HL-60 (cell line): ENCODE results near the gene DBNDD2.

Experiments
- DNase-seq, 2 experiments: peaks; one replicate each; pipeline ENCODE4 v3.0.0-alpha.2; 2010 to 2020; ENCODE audit warnings: low read depth in 1 of 2, low spot score in 1 of 2
- H3K27ac ChIP-seq: fragments of 250-450 bp; sonication (Bioruptor Pico); replicated peaks from 2 replicates; pipeline ENCODE4 v1.5.1; 2020; ENCODE audit warnings: mild to moderate bottlenecking, moderate library complexity
- H3K27me3 ChIP-seq: fragments of 250-450 bp; sonication (Bioruptor Pico); 2 replicates; pipeline ENCODE4 v1.5.1; 2021; ENCODE audit warnings: mild to moderate bottlenecking, moderate library complexity; ENCODE audit not compliant: insufficient read depth, poor library complexity, severe bottlenecking
- H3K4me3 ChIP-seq: replicated peaks from 2 replicates; pipeline ENCODE4 v1.5.1; 2011; ENCODE audit warnings: mild to moderate bottlenecking, control low read depth, low read length; ENCODE audit not compliant: insufficient read depth
- CTCF ChIP-seq: IDR thresholded peaks from one replicate; pipeline ENCODE4 v1.5.1; 2011; ENCODE audit warnings: low read length, control low read depth, inconsistent platforms; ENCODE audit not compliant: insufficient read depth
- GABPA ChIP-seq: IDR thresholded peaks from 2 replicates; pipeline ENCODE4 v1.6.1; 2012; ENCODE audit warnings: low read depth
- POLR2AphosphoS5 ChIP-seq: IDR thresholded peaks from 2 replicates; pipeline ENCODE4 v1.6.1; 2012; ENCODE audit warnings: low read depth
- REST ChIP-seq: IDR thresholded peaks from 2 replicates; pipeline ENCODE4 v1.6.1; 2012; ENCODE audit warnings: low read depth; ENCODE audit not compliant: insufficient replicate concordance
- SPI1 ChIP-seq: IDR thresholded peaks from 2 replicates; pipeline ENCODE4 v1.6.1; 2012; ENCODE audit warnings: low read depth, mild to moderate bottlenecking, borderline replicate concordance

Gene DBNDD2

GRCh38 chr20:45420125-45420524 is 12.0 kb downstream of the DBNDD2 start:
- DNase-seq: no peak
- H3K27me3 ChIP-seq: no peaks in the 10 kb centered on the region
- H3K4me3 ChIP-seq: no peak overlapping the region
- no peak overlapping the region for H3K27ac ChIP-seq
- no peak for TF ChIP-seq REST
- TF ChIP-seq CTCF: no peak
- no peak for TF ChIP-seq POLR2AphosphoS5
- no peak for TF ChIP-seq GABPA
- no peak for TF ChIP-seq SPI1

GRCh38 chr20:45423700-45424099 is 15.6 kb downstream of the DBNDD2 start:
- H3K27me3 ChIP-seq: no peaks in the 10 kb centered on the region
- no peak for DNase-seq
- TF ChIP-seq POLR2AphosphoS5: no peak
- TF ChIP-seq CTCF: no peak
- no peak for TF ChIP-seq REST
- no peak for TF ChIP-seq SPI1
- no peak for TF ChIP-seq GABPA
- no peak overlapping the region for H3K4me3 ChIP-seq
- H3K27ac ChIP-seq: no peak overlapping the region

- Histone ChIP-seq H3K27ac (no peak overlapping the region), H3K4me3 (no peak overlapping the region), H3K27me3 (no peaks in the 10 kb centered on the region)
- no peak for TF ChIP-seq SPI1
- no peak for TF ChIP-seq CTCF
- TF ChIP-seq GABPA: no peak
- TF ChIP-seq REST: no peak
- no peak for DNase-seq
Observed at GRCh38 chr20:45425561-45425960, 17.5 kb downstream of the DBNDD2 start.
